Hair follicular keratinocyte (primary cell): Measurements from ENCODE around the gene GOLGA1. TPM values are rescaled to one million over a fixed set of nuclear protein-coding genes. Genes with fewer than 3 reads are reported as not detected.

ENCODE experiments used
- total RNA-seq: library from RNA; depleted of rRNA; stranded (reverse); fragments of >200 nt; gene quantifications from 2 replicates; pipeline ENCODE4 v1.2.3, GENCODE V29; 2015

Gene GOLGA1, protein sequence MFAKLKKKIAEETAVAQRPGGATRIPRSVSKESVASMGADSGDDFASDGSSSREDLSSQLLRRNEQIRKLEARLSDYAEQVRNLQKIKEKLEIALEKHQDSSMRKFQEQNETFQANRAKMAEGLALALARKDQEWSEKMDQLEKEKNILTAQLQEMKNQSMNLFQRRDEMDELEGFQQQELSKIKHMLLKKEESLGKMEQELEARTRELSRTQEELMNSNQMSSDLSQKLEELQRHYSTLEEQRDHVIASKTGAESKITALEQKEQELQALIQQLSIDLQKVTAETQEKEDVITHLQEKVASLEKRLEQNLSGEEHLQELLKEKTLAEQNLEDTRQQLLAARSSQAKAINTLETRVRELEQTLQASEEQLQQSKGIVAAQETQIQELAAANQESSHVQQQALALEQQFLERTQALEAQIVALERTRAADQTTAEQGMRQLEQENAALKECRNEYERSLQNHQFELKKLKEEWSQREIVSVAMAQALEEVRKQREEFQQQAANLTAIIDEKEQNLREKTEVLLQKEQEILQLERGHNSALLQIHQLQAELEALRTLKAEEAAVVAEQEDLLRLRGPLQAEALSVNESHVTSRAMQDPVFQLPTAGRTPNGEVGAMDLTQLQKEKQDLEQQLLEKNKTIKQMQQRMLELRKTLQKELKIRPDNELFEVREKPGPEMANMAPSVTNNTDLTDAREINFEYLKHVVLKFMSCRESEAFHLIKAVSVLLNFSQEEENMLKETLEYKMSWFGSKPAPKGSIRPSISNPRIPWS
- total RNA-seq = 8.1 and 9.3 TPM in 2 replicates

GRCh38 chr9:124940894-124941678 is at the start of gene GOLGA1:
Gene GOLGA1 (minus strand): TSS chr9:124941083. CDS start chr9:124938711, 2,372 bp downstream.

GRCh38 chr9:124861342-124862229 is 79.3 kb downstream of the GOLGA1 start, which contains the start of the genes ARPC5L and RPL35:
Gene ARPC5L (plus strand): TSS chr9:124862130. CDS start chr9:124869291, 7,161 bp downstream.
Gene RPL35 (minus strand): TSS chr9:124861957. CDS start chr9:124861912, 45 bp downstream.

DNA sequence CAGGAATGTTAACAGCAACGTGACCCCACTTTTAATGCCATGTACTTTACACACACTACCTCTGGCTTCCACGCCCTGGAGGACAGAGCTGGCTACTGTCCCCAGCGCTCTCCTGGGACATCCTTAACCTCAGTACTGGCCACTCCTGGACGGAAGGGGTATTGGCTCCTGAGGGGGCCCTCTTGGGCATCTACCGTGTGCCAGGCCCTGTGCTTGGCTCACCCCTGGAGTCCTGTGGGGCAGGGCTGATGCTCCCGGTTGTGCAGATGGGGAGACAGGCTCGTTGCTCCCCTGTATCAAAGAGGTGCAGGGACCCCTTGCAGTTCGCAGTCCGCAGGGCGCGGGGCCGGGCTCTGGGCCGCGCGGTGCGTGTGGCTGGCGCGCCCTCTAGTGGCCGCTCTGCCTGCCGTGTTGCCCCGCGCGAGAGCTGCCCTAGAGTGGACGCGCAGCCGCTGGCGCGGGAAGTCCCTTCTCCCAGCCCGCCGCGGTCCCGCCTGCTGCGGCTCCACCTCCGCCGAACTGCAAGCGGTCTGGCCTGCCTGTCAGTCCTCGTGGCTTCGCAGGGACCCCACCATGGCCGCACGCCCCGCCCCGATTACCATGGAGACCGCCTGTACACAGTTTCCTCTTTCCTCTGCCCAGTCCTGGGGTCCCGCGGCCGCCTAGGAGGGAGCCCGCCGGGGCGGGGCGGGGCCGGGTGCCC is 87.9 kb downstream of the GOLGA1 start, which contains the start of gene WDR38:
TSS of gene WDR38 (plus strand) at position 632 of the 703 bp plus-strand sequence. CDS start 72 bp downstream, outside the sequence.

Other genes starting within 250 kb of the GOLGA1 start
- gene NR6A1, start 169.8 kb downstream of the GOLGA1 start, total RNA-seq = 0.27 and 0.47 TPM in 2 replicates
- under 0.01 and 0.11 TPM in 2 replicates for gene OLFML2A, start 163.9 kb downstream of the GOLGA1 start, total RNA-seq
- gene WDR38, start 87.6 kb downstream of the GOLGA1 start, total RNA-seq = not detected in 2 replicates
- gene RPL35, start 79.1 kb downstream of the GOLGA1 start, total RNA-seq = 4,029 and 4,203 TPM in 2 replicates
- 40.7 and 59.1 TPM in 2 replicates for gene ARPC5L, start 79.0 kb downstream of the GOLGA1 start, total RNA-seq
- 1.6 and 2.1 TPM in 2 replicates for gene SCAI, start 202.4 kb upstream of the GOLGA1 start, total RNA-seq
- gene PPP6C, start 248.7 kb upstream of the GOLGA1 start, total RNA-seq = 20.5 and 23.4 TPM in 2 replicates